ENCODE data around the gene OR10T2.
"Not testable (repeated sequence)": the region's sequence is repeated elsewhere in the genome, so short reads cannot be mapped to it uniquely, and the experiment has no call there.

OR10T2 gene

GRCh38 chr1:158355773-158356285 is 43.4 kb downstream of the OR10T2 start:
- no peak for DNase-seq

- DNase-seq: no peak
Measured at GRCh38 chr1:158354255-158354654, 45.0 kb downstream of the OR10T2 start.

GRCh38 chr1:158353303-158354075 is 45.8 kb downstream of the OR10T2 start, which contains the start of gene CD1E:
CD1E (plus strand) TSS chr1:158353894; CDS start chr1:158353989, 95 bp downstream.
- no peak for DNase-seq

- not testable (repeated sequence) for DNase-seq
Measured at GRCh38 chr1:158348946-158349345, 50.3 kb downstream of the OR10T2 start.

All from activated CD4-positive, alpha-beta T cell treated with anti-CD3 and anti-CD28 coated beads, Interleukin-2, amount 50 U/mL, for 16 hours (primary cell).